CD14-positive monocyte (primary cell): ENCODE data around the gene INPP5A. TPM values are rescaled to one million over a fixed set of nuclear protein-coding genes. Genes with fewer than 3 reads are reported as not detected.

ENCODE experiments used
- DNase-seq, 3 donors: peaks; one replicate each; pipeline ENCODE4 v3.0.0-alpha.2; 2011 to 2022
- H2AFZ ChIP-seq: 2 replicates; pipeline ENCODE4 v1.6.0; 2012; ENCODE audit warnings: mild to moderate bottlenecking, low read depth, low read length, inconsistent platforms; ENCODE audit not compliant: insufficient read depth, poor library complexity, severe bottlenecking
- H3K27ac ChIP-seq, 2 donors: 1 replicate in 1 of 2; 2 replicates in 1 of 2; pipeline ENCODE4 v1.5.1; 2012 to 2013; ENCODE audit warnings: low read length in 2 of 2, control low read depth in 1 of 2, inconsistent platforms in 1 of 2, low read depth in 1 of 2, mild to moderate bottlenecking in 1 of 2
- H3K27me3 ChIP-seq, 2 donors: one replicate each; pipeline versions ENCODE4 v1.6.0 to v1.6.1; 2011 to 2013; ENCODE audit warnings: low read length in 2 of 2; ENCODE audit not compliant: control insufficient read depth in 2 of 2, insufficient read depth in 2 of 2
- H3K36me3 ChIP-seq, 2 donors: replicated peaks in 1 of 2; 1 replicate in 1 of 2; 2 replicates in 1 of 2; pipeline versions ENCODE4 v1.5.1 to v1.6.1; 2012 to 2013; ENCODE audit warnings: low read length in 2 of 2, control low read depth in 1 of 2, inconsistent platforms in 1 of 2, mild to moderate bottlenecking in 1 of 2; ENCODE audit not compliant: insufficient read depth in 2 of 2, control insufficient read depth in 1 of 2
- H3K4me1 ChIP-seq, 2 donors: 1 replicate in 1 of 2; 2 replicates in 1 of 2; pipeline versions ENCODE4 v1.5.1 to v1.6.1; 2012 to 2013; ENCODE audit warnings: low read length in 2 of 2, control low read depth in 1 of 2, inconsistent platforms in 1 of 2, mild to moderate bottlenecking in 1 of 2, moderate library complexity in 1 of 2; ENCODE audit not compliant: insufficient read depth in 2 of 2, control insufficient read depth in 1 of 2
- H3K4me2 ChIP-seq: replicated peaks from 2 replicates; pipeline ENCODE3; 2012; ENCODE audit warnings: low read length, moderate library complexity, mild to moderate bottlenecking; ENCODE audit not compliant: poor library complexity, severe bottlenecking; ENCODE audit errors: extremely low read depth
- H3K4me3 ChIP-seq, 3 experiments: fragments of 200-600 bp in 1 of 3; sonication (generic) in 1 of 3; replicated peaks in 1 of 3; 1 replicate in 2 of 3; 2 replicates in 1 of 3; pipeline ENCODE4 v1.5.1; 2011 to 2013; ENCODE audit warnings: low read length in 3 of 3, mild to moderate bottlenecking in 3 of 3, control low read depth in 2 of 3, low read depth in 2 of 3, inconsistent platforms in 1 of 3, moderate library complexity in 1 of 3
- H3K79me2 ChIP-seq: 2 replicates; pipeline ENCODE4 v1.6.0; 2012; ENCODE audit warnings: mild to moderate bottlenecking, control low read depth, inconsistent platforms, low read length, moderate library complexity; ENCODE audit not compliant: insufficient read depth
- H3K9ac ChIP-seq: 2 replicates; pipeline ENCODE4 v1.6.0; 2017; ENCODE audit warnings: low read length, mild to moderate bottlenecking; ENCODE audit not compliant: insufficient read depth, poor library complexity, severe bottlenecking
- H3K9me3 ChIP-seq, 2 donors: replicated peaks in 1 of 2; 1 replicate in 1 of 2; 2 replicates in 1 of 2; pipeline versions ENCODE4 v1.5.1 to v1.6.1; 2012 to 2013; ENCODE audit warnings: low read length in 2 of 2, control low read depth in 1 of 2; ENCODE audit not compliant: control insufficient read depth in 1 of 2, insufficient read depth in 1 of 2
- H4K20me1 ChIP-seq: 2 replicates; pipeline ENCODE4 v1.6.0; 2012; ENCODE audit warnings: mild to moderate bottlenecking, low read length, control low read depth, moderate library complexity; ENCODE audit not compliant: insufficient read depth
- H3K27ac Mint-ChIP-seq, 7 donors: one replicate each; pipeline ENCODE4 v1.8.0; 2020; ENCODE audit warnings: mild to moderate bottlenecking in 7 of 7, mixed read lengths in 7 of 7, moderate library complexity in 6 of 7, inconsistent platforms in 2 of 7
- H3K27me3 Mint-ChIP-seq, 3 donors: one replicate each; pipeline ENCODE4 v1.8.0; 2021 to 2022; ENCODE audit warnings: low read depth in 3 of 3, mild to moderate bottlenecking in 3 of 3, mixed read lengths in 3 of 3, moderate library complexity in 3 of 3, inconsistent platforms in 1 of 3
- H3K36me3 Mint-ChIP-seq, 2 donors: one replicate each; pipeline ENCODE4 v1.8.0; 2020; ENCODE audit warnings: mixed read lengths in 2 of 2, inconsistent platforms in 1 of 2, mild to moderate bottlenecking in 1 of 2
- H3K4me1 Mint-ChIP-seq: one replicate; pipeline ENCODE4 v1.8.0; 2020; ENCODE audit warnings: mild to moderate bottlenecking, mixed read lengths
- H3K4me3 Mint-ChIP-seq, 2 donors: one replicate each; pipeline ENCODE4 v1.8.0; 2020; ENCODE audit warnings: mild to moderate bottlenecking in 2 of 2, mixed read lengths in 2 of 2, moderate library complexity in 1 of 2
- H3K9me3 Mint-ChIP-seq, 7 donors: one replicate each; pipeline ENCODE4 v1.8.0; 2020 to 2022; ENCODE audit warnings: mixed read lengths in 7 of 7, mild to moderate bottlenecking in 6 of 7, moderate library complexity in 6 of 7, inconsistent platforms in 2 of 7
- CTCF ChIP-seq: fragments of 200-600 bp; IDR thresholded peaks from one replicate; pipeline ENCODE4 v1.8.0; 2022; ENCODE audit warnings: antibody characterized with exemption, mild to moderate bottlenecking
- whole genome bisulfite sequencing: methylation state at CpG from one replicate; pipeline ENCODE4 v1.1.5; 2013; ENCODE audit warnings: missing lambda C conversion rate; ENCODE audit not compliant: insufficient coverage; 5-methylcytosine and 5-hydroxymethylcytosine counted together
- intact Hi-C, 2 donors: fragments of 100-400 bp; cut with micrococcal nuclease; formaldehyde crosslinking; loops; one replicate each; pipeline versions ENCODE4 v1.15.0 to v1.15.1; 2023
- polyA plus RNA-seq, 3 donors: library from polyadenylated mRNA; depleted of rRNA in 1 of 3; unstranded in 2 of 3; stranded (reverse) in 1 of 3; fragments of 300-500 nt in 2 of 3; fragments of >200 nt in 1 of 3; fragmentation: Illumina TruSeq in 2 of 3; gene quantifications; 1 replicate in 2 of 3; 2 replicates in 1 of 3; pipeline ENCODE4 v1.2.3, GENCODE V29; 2012 to 2021

Gene INPP5A
- polyA plus RNA-seq, 3 donors = 0.87 to 17.2 (median 2.9) TPM

- H3K27ac Mint-ChIP-seq = no peak overlapping the region
- peaks cover 30 to 36% of the 10 kb centered on the region in 2 donors for H3K9me3 ChIP-seq
- H3K36me3 ChIP-seq = peaks cover 28 to 46% of the 10 kb centered on the region in 2 donors
- peaks cover 26 to 48% (median 38%) of the 10 kb centered on the region in 7 donors for H3K9me3 Mint-ChIP-seq
- H3K4me3 ChIP-seq = no peak overlapping the region
- no peak for TF ChIP-seq CTCF
- H2AFZ ChIP-seq = no peak overlapping the region
- H3K36me3 Mint-ChIP-seq = peaks cover 47 to 74% of the 10 kb centered on the region in 2 donors
- no peaks in the 10 kb centered on the region for H3K79me2 ChIP-seq
- no peak overlapping the region for H3K27ac ChIP-seq
- 98% methylated on average over 11 of the region's 11 CpGs for WGBS
- H3K4me1 ChIP-seq = no peaks in the 10 kb centered on the region
- H4K20me1 ChIP-seq = no peaks in the 10 kb centered on the region
- peaks cover 0 to 2% (median 0%) of the 10 kb centered on the region in 3 donors for H3K27me3 Mint-ChIP-seq
- H3K27me3 ChIP-seq = no peaks in the 10 kb centered on the region
- H3K9ac ChIP-seq = no peak overlapping the region
- no peak overlapping the region for H3K4me2 ChIP-seq
- intact Hi-C loops = no loop called here
- H3K4me1 Mint-ChIP-seq = no peaks in the 10 kb centered on the region
- H3K4me3 Mint-ChIP-seq = no peak overlapping the region
- DNase-seq = no peak
These were observed 227.8 kb downstream of the INPP5A start for GRCh38 chr10:132765435-132765834.

GRCh38 chr10:132766291-132766690, 228.7 kb downstream of the INPP5A start:
- H3K4me3 Mint-ChIP-seq = no peak overlapping the region

More at GRCh38 chr10:132766291-132766690, 228.7 kb downstream of the INPP5A start:
- no peak overlapping the region for H3K4me3 ChIP-seq
- no peaks in the 10 kb centered on the region for H3K4me1 ChIP-seq
- peaks cover 31 to 54% of the 10 kb centered on the region in 2 donors for H3K36me3 ChIP-seq
- no peak for DNase-seq
- H3K27me3 ChIP-seq = no peaks in the 10 kb centered on the region
- 97% methylated on average over 13 of the region's 13 CpGs for WGBS
- H3K27ac ChIP-seq = no peak overlapping the region
- no peaks in the 10 kb centered on the region for H3K4me1 Mint-ChIP-seq
- H3K36me3 Mint-ChIP-seq = peaks cover 50 to 76% of the 10 kb centered on the region in 2 donors
- no peak for TF ChIP-seq CTCF
- H3K4me2 ChIP-seq = no peak overlapping the region
- intact Hi-C loops = no loop called here
- no peaks in the 10 kb centered on the region for H3K79me2 ChIP-seq
- H3K9ac ChIP-seq = no peak overlapping the region
- peaks cover 39 to 45% of the 10 kb centered on the region in 2 donors for H3K9me3 ChIP-seq
- H3K9me3 Mint-ChIP-seq = peaks cover 27 to 57% (median 39%) of the 10 kb centered on the region in 7 donors
- peaks cover 0 to 2% (median 0%) of the 10 kb centered on the region in 3 donors for H3K27me3 Mint-ChIP-seq
- peak overlapping the region in 1 of 7 donors; percentile 36 for H3K27ac Mint-ChIP-seq
- H2AFZ ChIP-seq = no peak overlapping the region
- H4K20me1 ChIP-seq = no peaks in the 10 kb centered on the region
